Middle frontal gyrus (tissue), 1 donor: ENCODE results near the gene C1orf116.

ENCODE experiments used
- DNase-seq: peaks from one replicate; pipeline ENCODE4 v3.0.0-alpha.2; 2015; ENCODE audit warnings: low spot score; ENCODE audit errors: extremely low spot score

C1orf116 gene

DNA sequence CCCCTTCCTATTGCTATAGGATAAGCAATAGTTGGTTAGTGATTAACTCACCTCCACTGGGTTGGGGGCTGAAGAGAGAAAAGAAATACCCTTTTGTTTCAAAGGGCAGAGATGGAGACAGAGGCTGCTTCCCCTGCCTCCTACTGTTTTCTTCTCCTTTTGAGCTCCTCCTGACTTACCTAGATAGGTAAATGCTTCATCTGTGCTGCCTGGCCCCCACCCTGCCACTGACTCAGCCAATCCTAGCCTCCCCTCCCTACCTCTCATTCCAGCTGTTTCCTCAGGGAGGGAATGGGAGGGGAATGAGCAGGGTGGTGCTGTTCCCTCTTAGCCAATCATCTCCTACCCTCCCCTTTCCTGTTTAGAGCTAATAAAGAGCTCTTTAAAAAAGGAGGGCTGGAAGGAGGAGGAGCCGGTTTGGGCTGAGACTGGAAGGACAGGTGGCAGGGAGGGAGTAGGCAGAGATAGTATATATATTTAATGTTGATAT, at the start of gene C1orf116:
C1orf116 (minus strand) TSS at position 229 of the 490 bp plus-strand sequence. CDS start 5,158 bp downstream, outside the sequence.
- no peak for DNase-seq

- DNase-seq: no peak
Measured at GRCh38 chr1:207081806-207082205, 49.2 kb upstream of the C1orf116 start.

DNA sequence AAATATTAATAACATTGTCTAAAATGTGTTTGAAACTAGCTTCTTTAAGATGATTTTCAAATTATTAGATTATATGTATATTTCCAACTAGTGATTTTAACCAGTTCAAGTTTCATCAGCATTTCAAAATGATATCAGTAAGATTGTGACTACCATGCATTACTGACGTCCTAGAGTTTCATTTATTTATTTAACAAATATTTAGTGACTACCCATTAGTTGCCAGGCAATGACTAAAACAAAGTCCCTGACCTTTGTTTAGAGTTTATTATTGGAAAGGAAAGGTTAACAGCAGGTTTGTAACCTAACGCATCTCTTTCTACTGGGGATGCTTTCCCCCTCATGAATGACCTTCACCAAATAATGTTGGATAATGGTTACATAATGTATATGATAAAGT, 48.5 kb upstream of the C1orf116 start:
- DNase-seq: no peak

GRCh38 chr1:207079706-207080241, 47.2 kb upstream of the C1orf116 start:
- no peak for DNase-seq

GRCh38 chr1:207078578-207079132, 46.1 kb upstream of the C1orf116 start:
- no peak for DNase-seq

DNA sequence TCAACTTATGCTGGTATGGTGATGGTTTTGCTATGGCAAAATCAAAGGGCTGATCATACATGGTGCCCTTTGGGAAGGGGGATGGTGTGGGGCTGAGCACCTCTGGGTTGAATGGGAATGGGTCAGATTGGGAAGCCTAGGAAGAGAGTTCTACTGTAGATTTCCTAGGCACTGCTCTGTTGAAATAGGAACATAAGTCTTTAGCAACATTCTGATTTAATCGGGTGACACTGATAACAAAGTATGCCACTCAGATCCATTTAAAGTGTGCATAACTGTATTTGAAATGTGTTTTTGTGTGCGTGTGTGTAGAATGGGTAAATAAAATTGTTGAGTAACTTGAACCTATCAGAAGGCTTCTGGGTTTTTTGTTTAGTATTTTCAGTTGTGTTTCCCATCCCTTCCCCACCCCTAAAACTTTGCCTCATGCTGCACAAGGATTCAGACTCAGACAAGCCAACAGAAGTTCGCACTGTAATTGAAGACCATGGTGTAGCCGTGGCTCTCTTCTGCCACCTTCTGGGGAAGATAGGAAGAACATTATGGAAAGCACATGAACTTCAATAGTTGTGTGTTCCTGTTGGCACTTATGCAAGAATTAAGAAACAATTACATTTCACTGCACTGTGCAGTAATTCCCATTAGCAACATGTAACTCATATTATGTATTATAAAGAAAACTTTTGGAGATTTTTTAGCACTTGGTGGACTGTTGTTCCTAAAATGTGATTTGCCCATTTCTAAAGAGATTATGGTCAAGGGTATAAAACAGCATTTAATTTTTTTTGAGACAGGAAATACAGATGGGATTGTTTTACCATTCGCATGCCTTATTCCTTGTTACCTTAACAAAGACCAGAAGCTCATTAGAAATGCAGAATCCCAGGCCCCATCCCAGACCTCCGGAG, 45.2 kb upstream of the C1orf116 start:
- DNase-seq: peak; percentile 63

DNA sequence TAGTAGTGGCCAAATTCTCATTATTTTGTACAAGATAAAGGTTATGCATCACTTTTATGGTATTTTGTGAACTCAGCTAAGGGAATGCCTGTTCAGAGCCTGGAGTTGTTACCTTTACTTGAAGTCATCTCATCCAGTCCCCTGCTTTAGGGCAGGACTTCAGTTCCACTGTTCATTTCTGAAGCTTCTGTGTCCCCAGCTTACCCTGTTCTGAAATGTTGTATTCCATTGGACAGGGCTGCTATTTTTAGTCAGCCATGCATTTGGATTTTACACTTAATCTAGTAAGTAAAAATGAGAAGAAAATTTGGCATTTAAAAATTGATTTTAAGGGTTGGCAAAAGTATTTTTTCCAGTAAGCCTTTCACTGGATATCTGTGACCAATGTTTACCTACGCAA, 44.5 kb upstream of the C1orf116 start:
- no peak for DNase-seq

GRCh38 chr1:207076181-207076955, 43.8 kb upstream of the C1orf116 start:
- DNase-seq: no peak

DNA sequence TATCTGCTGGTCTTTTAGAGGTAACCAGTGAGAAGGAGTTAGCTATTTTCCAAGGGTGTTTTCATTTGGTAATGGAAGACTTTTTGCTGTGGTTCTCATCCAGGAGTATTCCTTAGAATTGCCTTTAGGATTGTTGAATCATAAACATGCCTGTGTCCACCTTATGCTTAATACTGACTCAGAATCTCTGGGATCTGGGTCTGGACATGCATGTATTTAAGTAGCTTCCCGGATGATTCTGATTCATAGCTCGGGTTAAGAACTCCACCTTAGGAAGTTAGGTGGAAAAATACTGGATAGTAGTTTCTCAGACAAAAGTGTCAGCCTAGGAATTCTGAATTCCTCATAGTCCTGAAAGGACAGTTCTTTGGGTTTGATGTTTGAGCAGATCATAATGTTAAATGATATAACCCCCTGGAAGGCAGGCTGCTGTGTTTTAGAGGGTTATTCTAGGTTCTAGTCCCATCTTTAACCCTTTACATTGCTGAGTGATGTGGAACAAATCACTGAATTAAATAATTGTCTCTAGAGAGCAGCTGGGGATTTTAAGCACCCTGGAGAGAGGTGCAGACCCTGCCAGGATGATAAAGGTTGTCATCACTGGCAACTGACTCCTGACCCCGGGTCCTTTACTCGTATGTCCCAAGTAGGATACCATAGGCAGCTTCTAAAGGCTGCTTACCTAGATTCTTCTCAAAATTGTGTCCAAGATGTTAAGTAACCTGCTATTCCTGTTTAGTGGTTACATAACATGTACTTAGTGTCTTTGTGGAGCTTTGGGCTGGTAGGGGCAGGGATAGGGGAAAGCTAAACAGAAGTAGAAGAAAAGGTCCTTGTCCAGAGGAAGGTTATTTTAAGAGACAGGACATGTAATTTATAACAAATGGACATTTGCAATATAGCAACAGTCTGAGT, 41.6 kb upstream of the C1orf116 start:
- DNase-seq: no peak

GRCh38 chr1:207072233-207072632, 39.7 kb upstream of the C1orf116 start:
- no peak for DNase-seq

- no peak for DNase-seq
Measured at GRCh38 chr1:207071426-207071825, 38.9 kb upstream of the C1orf116 start.

DNA sequence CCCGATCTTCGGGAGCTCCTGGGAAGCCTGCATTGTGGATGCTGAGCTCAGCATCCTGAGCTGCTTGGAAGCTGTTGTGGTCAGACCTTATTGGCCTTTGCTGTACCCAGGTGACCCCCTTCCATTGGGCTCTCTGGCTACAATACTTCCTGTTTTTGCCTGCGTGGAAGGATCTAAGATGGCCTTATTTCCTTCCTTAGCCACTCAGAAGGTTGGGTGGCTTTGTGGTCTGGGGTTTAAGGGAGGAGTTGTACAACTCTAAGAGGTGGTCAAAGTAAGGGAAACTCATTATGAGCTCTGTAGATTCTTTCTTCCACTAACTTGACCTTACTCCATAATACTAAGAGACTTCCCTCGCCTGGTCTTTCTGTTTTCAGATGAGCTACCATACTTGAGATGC, 38.3 kb upstream of the C1orf116 start:
- no peak for DNase-seq

DNA sequence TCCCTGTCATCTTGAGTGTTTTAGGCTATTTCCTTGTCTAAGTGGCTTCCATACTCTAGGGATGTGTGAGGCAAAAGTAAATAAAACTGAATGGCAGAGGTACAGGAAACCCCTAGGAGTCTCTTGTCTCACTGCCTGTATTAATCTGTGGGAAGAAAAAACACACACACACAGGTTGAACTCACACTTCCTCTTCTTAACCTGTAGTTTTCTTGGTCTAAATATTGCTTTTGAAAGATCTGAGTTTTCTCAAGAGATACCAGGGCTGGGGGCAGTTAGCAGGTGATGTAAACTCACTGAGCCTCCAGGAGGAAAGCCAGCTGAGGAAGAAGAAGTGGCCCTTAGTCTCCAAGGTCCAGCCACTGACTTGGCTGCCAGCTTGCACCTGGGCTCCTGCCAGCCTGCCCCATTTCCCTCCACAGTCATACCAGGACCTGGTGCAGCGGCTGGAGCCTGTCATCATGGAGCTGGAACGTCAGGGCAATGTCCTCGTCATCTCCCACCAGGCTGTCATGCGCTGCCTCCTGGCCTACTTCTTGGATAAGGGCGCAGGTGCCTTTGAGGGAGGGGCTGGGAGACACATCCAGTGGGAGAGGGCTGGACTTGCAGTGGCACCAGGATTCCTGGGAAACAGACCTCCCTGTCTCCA, 37.4 kb upstream of the C1orf116 start:
- DNase-seq: no peak

- DNase-seq: no peak
Measured at GRCh38 chr1:207069061-207069460, 36.5 kb upstream of the C1orf116 start.

DNA sequence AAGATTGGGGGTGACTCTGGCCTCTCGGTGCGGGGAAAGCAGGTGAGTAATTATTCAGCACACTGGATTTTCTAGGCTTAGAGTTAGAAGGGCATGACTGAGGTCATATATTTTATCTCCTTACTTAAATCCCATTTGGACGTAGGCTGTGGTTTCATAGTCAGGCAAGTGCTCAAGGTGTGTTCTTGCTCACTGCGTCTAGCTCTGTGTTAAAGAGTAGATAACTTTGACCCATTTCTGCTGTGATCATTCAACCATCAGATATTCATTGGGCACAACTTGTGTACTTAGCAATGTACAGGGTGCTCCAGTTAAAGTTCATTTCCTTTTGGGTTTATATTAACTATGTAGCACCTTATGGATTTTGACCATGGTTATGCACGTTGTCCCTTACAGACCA, 35.1 kb upstream of the C1orf116 start:
- DNase-seq: no peak

- no peak for DNase-seq
Measured at GRCh38 chr1:207067185-207067584, 34.6 kb upstream of the C1orf116 start.

DNA sequence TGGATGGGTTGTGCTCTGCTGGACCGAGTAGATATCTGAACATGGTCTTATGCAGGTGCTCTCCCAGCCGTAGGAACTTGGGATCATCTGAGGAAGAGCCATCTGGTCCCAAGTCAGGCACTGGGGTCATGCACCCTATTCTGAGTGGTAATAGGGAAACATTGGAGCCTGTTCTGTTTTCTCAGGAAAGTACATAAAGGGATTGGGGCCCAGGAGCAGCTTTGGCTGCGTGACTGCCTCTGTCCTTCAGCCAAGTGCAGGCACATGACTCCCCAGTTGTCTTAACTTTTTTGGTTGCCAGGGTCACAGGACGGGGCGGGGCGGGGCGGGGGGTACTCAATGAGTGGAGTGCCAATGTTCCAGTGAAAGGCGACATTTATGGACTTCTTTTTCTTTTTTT, 32.0 kb upstream of the C1orf116 start:
- no peak for DNase-seq

DNA sequence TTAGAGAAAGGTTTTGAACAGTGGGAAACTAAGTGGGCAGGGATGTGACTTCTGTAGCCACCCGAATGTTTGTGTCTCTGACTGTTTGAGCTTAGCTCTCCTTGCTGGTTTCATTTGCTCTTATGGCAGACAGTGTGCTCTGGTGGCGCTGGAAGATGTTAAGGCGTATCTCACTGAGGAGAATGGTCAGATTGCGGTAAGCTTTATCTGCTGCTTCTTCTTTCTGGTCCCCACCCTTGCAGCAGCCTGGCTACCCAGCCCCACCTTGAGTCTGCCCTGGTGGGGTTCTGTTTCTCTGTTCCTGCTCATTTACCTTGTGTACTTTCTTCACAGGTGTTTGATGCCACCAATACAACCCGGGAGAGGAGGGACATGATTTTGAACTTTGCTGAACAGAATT, 30.5 kb upstream of the C1orf116 start:
- no peak for DNase-seq

- no peak for DNase-seq
Measured at GRCh38 chr1:207062058-207062457, 29.5 kb upstream of the C1orf116 start.

- no peak for DNase-seq
Measured at GRCh38 chr1:207060596-207060995, 28.0 kb upstream of the C1orf116 start.
